ENCODE results near the gene TMEFF2.

TMEFF2 gene, protein sequence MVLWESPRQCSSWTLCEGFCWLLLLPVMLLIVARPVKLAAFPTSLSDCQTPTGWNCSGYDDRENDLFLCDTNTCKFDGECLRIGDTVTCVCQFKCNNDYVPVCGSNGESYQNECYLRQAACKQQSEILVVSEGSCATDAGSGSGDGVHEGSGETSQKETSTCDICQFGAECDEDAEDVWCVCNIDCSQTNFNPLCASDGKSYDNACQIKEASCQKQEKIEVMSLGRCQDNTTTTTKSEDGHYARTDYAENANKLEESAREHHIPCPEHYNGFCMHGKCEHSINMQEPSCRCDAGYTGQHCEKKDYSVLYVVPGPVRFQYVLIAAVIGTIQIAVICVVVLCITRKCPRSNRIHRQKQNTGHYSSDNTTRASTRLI

DNA sequence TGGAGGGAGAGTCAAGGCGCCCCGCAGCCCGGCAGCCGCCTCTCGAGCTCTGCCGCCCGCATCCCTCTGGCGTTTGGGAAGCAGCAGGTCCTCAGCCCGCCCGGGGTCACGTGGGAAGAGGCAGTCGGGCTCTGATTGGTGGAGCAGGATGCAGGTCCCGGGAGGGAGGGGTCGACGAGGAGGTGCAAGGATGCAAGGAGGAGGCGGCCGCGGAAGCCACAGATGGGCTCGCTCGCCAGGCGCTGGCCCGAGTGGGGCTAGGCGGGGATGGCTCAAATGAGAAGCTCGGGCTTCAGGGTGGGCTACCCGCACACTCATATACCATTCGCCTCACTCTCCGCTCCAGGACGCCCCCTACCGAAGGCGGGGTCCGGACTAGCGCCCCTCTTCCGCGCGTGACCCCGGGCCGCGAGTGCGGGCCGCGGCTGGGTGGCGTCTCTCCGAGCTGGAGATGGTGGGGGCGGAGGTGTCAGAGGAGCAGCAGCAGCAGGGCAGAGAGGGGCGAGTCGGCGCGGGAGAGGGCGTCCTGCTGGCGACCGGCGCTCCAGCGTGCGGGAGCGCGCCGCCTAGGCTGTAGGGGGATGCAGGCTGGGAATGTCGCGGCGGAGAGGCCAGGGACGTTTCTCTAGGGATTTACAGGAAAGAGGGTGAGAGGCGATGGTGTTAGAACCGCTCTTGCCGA is at the start of gene TMEFF2:
TMEFF2 (minus strand) TSS at position 68 of the 682 bp plus-strand sequence. CDS start 409 bp downstream, outside the sequence.
- peak in 1 of 2 donors; percentile 13 for DNase-seq (ENCODE audit: extremely low read depth in 1 of 2, low read depth in 1 of 2)

DNA sequence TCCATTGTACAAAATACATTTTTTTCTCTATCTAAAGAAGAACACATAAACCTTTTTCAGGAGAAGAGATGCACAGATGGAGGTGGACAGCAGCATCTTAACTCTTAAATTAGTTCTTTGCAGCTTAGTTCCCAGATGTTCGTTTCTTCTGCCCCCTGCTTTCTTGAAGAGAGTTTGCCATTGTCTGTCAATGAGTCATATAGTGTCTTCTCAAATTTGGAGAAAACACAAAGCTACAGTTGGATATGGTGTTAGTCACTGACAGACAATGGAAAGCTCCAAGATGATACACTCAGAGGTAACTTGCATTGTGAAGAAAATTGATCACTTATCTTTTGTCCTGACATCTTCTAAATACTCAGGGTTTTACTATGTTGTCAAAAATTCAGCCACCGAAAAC is 48.8 kb upstream of the TMEFF2 start:
- DNase-seq (ENCODE audit: extremely low read depth in 1 of 2, low read depth in 1 of 2), result no peak

- DNase-seq (ENCODE audit: extremely low read depth in 1 of 2, low read depth in 1 of 2), result no peak
Measured at GRCh38 chr2:192236136-192236535, 41.4 kb upstream of the TMEFF2 start.

DNA sequence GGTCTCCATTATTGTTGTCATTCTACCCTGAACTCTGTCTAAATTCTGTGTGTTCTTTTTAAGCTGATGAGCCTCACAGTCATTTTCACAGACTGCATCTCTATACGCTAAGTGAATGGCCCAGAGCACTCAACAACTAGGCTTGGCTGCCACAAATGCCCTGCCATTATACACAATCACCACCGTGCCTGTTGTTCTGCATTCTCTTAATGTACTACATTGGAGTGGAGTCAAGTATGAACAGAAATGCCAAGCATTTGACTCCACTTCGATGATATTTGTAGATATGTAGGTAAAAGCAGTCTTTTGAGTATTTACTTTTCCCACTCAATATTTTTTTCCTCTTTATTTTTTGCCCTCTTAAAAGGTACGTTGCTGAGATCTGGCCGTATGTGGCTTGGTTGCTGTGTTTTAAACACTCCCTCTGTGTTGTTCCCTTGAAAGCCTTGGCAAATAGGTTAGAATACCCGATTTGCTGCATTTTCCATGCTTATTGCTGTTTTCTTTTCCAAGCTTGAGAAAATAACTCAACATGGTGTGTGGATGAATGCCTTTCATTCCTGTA is 36.2 kb upstream of the TMEFF2 start:
- DNase-seq (ENCODE audit: extremely low read depth in 1 of 2, low read depth in 1 of 2), result no peak

GRCh38 chr2:192228685-192229084 is 34.0 kb upstream of the TMEFF2 start:
- no peak for DNase-seq (ENCODE audit: extremely low read depth in 1 of 2, low read depth in 1 of 2)

DNA sequence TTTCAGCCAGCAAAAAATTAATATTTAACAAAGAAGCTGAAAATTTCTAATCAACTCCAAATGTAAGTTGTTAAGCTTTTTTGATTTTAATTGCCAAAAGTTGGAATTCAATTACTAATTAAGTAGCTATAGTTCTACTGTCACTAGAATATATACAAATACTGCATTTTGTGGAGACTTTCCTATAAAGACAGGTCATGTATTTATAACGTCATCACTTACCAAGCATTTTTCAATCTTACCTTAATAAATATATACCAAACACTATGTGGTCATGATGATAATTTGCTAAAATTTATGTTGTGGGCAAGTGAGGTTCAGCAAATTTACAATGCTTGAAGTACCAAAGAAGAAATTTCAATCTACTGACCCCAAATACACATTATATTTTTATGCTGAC is 24.2 kb upstream of the TMEFF2 start:
- no peak for DNase-seq (ENCODE audit: extremely low read depth in 1 of 2, low read depth in 1 of 2)

DNA sequence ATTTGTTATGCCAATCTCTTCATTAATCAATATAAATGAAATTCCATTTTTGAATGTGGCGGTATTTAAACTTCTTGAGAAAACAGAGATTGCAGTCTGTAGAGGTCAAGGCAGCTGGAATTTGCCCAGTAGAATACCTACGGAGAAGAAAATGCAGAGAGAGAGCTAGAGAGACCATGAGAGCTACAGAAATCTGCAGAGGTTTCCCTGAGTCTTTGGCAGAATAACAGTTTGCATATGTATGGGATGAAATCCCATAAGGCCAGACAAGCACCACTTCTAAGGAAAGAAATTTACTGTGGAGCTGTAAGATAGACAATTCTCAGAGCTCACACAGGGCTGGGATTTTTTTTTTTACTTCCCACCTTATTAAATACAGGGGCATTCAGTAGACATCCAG is 23.6 kb upstream of the TMEFF2 start:
- DNase-seq (ENCODE audit: extremely low read depth in 1 of 2, low read depth in 1 of 2), result no peak

DNA sequence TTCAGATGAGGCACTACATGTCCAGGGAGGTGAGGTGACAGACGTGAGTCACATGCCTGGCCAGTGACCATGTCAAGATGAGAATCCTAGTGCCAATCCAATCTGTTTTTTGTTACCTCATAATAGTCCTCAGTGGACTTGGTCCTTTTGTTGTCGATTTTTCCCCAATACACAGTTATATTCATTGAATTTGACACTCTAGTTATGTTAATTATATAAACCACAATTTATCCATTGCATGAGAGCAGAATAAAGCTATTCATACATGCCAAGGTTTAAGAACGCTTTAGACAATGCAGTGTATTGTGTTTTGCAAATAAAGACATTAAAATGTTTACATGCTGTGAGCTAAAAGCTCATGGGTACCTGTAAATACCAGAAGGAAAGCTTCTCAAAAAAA is 21.6 kb upstream of the TMEFF2 start:
- no peak for DNase-seq (ENCODE audit: extremely low read depth in 1 of 2, low read depth in 1 of 2)

DNA sequence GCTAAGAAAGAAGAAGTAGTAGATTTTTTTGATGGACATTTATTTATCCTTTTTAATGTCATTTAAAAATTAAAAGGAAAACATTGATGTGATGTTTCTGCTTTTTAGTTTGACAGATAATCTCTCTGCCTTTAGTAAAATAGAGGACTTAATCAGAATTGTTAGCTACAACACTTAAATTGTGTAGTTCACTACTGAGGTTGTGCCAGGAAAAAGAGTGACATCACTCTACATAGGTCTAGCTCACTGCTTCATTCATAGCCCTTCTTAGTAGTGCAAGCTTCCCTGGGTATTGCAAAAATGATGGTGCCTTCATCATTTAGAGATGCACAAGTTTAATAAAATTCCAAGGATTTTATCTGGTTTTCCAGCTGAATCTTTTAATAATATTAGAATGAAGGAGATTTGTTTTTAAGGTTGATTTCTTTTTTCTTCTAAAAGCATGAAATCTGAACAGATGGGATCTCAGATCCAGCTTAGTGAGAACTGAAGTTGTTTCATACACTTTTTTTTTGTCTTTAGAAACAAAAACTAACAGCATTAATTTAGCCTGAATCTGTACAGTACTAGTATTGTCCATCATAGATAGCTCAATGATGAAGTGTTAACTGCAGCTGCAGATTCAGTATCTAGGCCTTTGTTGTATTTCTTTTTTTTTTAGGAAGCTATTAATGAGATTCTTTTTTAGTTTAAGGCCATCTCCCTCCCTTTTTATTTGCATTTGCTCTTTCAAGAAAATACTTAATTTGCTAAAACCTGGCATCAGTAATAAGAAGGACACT is 20.6 kb upstream of the TMEFF2 start:
- DNase-seq (ENCODE audit: extremely low read depth in 1 of 2, low read depth in 1 of 2), result no peak

DNA sequence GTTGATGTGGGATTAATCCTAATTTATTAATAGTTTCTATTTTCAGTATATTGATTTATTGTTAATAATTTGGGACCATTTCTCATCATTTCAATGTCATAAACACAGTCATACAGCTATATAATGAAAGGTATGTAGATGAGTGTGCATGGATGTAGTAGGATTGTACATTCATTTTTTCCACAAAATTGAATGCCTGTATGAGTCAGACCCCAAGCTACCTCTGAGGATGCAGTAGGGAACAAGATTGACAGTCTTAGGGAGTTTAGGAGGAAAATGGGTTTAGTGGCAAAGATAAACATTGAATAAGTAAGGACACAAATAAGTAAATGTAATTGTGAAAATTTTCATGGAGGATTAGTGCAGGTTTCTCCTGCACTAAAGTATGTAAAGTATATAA is 14.1 kb upstream of the TMEFF2 start:
- DNase-seq (ENCODE audit: extremely low read depth in 1 of 2, low read depth in 1 of 2), result no peak

- no peak for DNase-seq (ENCODE audit: extremely low read depth in 1 of 2, low read depth in 1 of 2)
Measured at GRCh38 chr2:192206399-192206798, 11.7 kb upstream of the TMEFF2 start.

- no peak for DNase-seq (ENCODE audit: extremely low read depth in 1 of 2, low read depth in 1 of 2)
Measured at GRCh38 chr2:192203876-192204275, 9.1 kb upstream of the TMEFF2 start.

DNA sequence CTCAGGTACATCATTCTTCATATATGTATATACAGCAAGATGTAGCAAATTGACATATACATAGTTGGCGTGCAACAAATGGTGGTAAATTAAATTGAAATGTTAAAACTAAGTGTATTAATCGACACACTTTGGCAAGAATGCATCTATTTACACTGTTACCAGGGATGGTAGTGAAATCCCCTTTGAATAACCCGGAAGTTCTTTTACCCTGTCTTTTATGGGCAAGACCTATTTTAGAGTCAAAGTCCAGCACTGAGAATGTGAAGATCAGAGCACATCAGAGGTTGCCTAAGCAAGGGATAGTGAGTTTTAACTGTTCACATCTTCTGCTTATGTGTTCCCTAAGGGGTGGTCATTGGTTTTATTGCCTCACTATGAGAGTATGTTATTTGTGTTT is 7.6 kb upstream of the TMEFF2 start:
- DNase-seq (ENCODE audit: extremely low read depth in 1 of 2, low read depth in 1 of 2), result no peak

DNA sequence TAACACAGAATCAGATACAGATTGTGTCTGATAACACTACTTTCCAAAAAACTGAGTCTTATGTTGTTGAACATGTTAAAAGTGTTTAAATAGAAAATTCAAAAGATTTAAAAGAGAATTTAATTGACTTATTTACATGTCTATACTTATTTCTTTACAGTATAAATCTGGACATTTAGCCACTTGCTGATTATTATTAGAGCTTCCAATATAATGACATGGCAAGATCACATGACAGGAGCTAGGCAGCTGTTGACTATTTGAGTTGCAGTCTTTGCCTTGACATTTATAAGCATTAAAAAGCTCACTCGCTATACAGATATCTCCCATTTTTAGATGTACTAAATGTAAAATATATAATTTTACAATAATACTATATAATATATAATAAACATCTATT is 6.4 kb upstream of the TMEFF2 start:
- DNase-seq (ENCODE audit: extremely low read depth in 1 of 2, low read depth in 1 of 2), result no peak

- DNase-seq (ENCODE audit: extremely low read depth in 1 of 2, low read depth in 1 of 2), result no peak
Measured at GRCh38 chr2:192197357-192197756, 2.6 kb upstream of the TMEFF2 start.

- DNase-seq (ENCODE audit: extremely low read depth in 1 of 2, low read depth in 1 of 2), result no peak
Measured at GRCh38 chr2:192196421-192197194, 1.9 kb upstream of the TMEFF2 start.

DNA sequence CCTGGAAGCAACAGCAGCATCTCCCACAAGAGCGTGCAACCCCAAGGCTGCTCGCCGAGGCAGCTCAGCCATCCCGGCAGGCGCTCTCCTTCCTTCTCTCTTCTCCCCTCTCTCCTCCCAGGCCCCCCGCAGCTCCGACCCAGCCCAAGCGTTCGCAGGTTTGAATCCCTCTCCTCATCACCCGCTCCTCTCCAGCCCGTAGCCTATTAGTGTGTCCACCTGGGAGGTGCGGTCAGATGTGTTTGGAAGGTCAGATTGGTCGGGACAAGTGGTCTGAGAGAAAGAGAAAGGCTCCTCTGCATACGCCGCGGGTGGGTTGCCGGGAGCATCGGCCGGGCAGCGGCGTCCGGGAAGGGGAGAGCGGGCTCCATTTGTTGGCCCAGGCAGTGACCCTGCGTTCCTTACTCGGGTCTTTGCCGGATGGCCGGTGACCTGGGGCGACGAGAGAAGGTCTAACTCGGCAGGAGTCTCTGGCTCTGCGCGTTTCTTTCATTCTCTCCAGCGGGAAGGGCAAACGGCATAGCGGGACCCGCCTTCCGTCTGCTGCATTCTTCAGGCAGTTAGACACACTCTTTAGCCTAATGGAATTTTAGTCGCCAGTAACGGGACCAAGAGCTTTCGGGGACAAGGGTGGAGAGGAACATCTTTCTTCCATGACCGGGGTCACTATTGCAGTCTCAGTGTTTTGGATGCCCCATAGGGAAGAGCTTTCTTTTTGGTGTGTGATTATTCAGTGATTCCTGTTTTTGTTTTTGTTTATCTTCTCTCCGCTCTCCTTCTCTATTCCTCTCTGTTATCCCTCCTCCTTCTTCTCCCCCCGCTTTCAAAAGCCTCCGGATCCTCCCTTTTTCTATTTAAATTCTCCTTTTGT is 1.1 kb upstream of the TMEFF2 start:
- DNase-seq (ENCODE audit: extremely low read depth in 1 of 2, low read depth in 1 of 2), result no peak

- DNase-seq (ENCODE audit: extremely low read depth in 1 of 2, low read depth in 1 of 2), result no peak
Measured at GRCh38 chr2:192194265-192194865, 368 bp downstream of the TMEFF2 start.

GRCh38 chr2:192190474-192190873 is 4.3 kb downstream of the TMEFF2 start:
- DNase-seq (ENCODE audit: extremely low read depth in 1 of 2, low read depth in 1 of 2), result no peak
